Naive thymus-derived CD4-positive, alpha-beta T cell (primary cell): ENCODE data around the gene PDE8A. TPM values are rescaled to one million over a fixed set of nuclear protein-coding genes. Genes with fewer than 3 reads are reported as not detected.
A peak's percentile ranks its signal among the peaks of the same experiment; 100 is the strongest.

Source experiments
- ATAC-seq: fragments of 150-1000 bp; cut with Tn5 transposase; 2 replicates; pipeline ENCODE4 v1.10.0; 2021; ENCODE audit warnings: mild to moderate bottlenecking, moderate library complexity
- CTCF ChIA-PET: fragments of 350-600 bp; sonication (Branson Sonifier 250); formaldehyde crosslinking; loops from one replicate; lab custom pipeline; 2021; ENCODE audit warnings: antibody characterized with exemption; lab: Charles Lee
- POLR2A ChIA-PET: fragments of 350-600 bp; sonication (Branson Sonifier 250); formaldehyde crosslinking; loops from one replicate; lab custom pipeline; 2021; ENCODE audit warnings: antibody characterized with exemption, inconsistent platforms; lab: Charles Lee
- DNase-seq, 9 donors: peaks; one replicate each; pipeline versions ENCODE4 v3.0.0 to v3.0.0-alpha.2; 2020 to 2022; ENCODE audit warnings: mixed read lengths in 1 of 9
- H3K27ac ChIP-seq: one replicate; pipeline ENCODE4 v1.7.0; 2013; ENCODE audit warnings: mild to moderate bottlenecking, low read depth, low read length, moderate library complexity
- H3K27me3 ChIP-seq, 2 donors: one replicate each; pipeline ENCODE4 v1.7.0; 2013; ENCODE audit warnings: low read length in 2 of 2, mild to moderate bottlenecking in 2 of 2, moderate library complexity in 2 of 2; ENCODE audit not compliant: control insufficient read depth in 2 of 2, insufficient read depth in 2 of 2
- H3K36me3 ChIP-seq, 3 experiments: 1 replicate in 2 of 3; 2 replicates in 1 of 3; pipeline ENCODE4 v1.7.0; 2013; ENCODE audit warnings: low read length in 3 of 3, mild to moderate bottlenecking in 3 of 3, moderate library complexity in 1 of 3; ENCODE audit not compliant: insufficient read depth in 3 of 3, control insufficient read depth in 2 of 3
- H3K4me1 ChIP-seq, 2 donors: one replicate each; pipeline ENCODE4 v1.7.0; 2013; ENCODE audit warnings: low read length in 2 of 2, mild to moderate bottlenecking in 2 of 2, moderate library complexity in 1 of 2; ENCODE audit not compliant: control insufficient read depth in 2 of 2, insufficient read depth in 2 of 2
- H3K4me3 ChIP-seq: 2 replicates; pipeline ENCODE4 v1.7.0; 2013; ENCODE audit warnings: mild to moderate bottlenecking, low read length
- H3K9me3 ChIP-seq, 3 experiments: 1 replicate in 2 of 3; 2 replicates in 1 of 3; pipeline ENCODE4 v1.7.0; 2013; ENCODE audit warnings: low read length in 3 of 3; ENCODE audit not compliant: control insufficient read depth in 2 of 3
- H3K27ac Mint-ChIP-seq, 9 donors: one replicate each; pipeline ENCODE4 v1.8.0; 2020 to 2022; ENCODE audit warnings: mixed read lengths in 9 of 9, mild to moderate bottlenecking in 8 of 9, moderate library complexity in 5 of 9, inconsistent platforms in 2 of 9
- H3K27me3 Mint-ChIP-seq, 5 donors: one replicate each; pipeline ENCODE4 v1.8.0; 2021 to 2022; ENCODE audit warnings: mixed read lengths in 5 of 5, mild to moderate bottlenecking in 1 of 5
- H3K36me3 Mint-ChIP-seq, 5 donors: one replicate each; pipeline ENCODE4 v1.8.0; 2020 to 2022; ENCODE audit warnings: mixed read lengths in 5 of 5, mild to moderate bottlenecking in 3 of 5, inconsistent platforms in 1 of 5
- H3K4me1 Mint-ChIP-seq, 7 donors: one replicate each; pipeline ENCODE4 v1.8.0; 2020 to 2022; ENCODE audit warnings: mixed read lengths in 7 of 7, mild to moderate bottlenecking in 3 of 7, inconsistent platforms in 1 of 7
- H3K4me3 Mint-ChIP-seq, 10 donors: one replicate each; pipeline ENCODE4 v1.8.0; 2020 to 2022; ENCODE audit warnings: mild to moderate bottlenecking in 10 of 10, mixed read lengths in 10 of 10, moderate library complexity in 6 of 10, inconsistent platforms in 2 of 10
- H3K9me3 Mint-ChIP-seq, 11 donors: one replicate each; pipeline ENCODE4 v1.8.0; 2020 to 2022; ENCODE audit warnings: mixed read lengths in 11 of 11, mild to moderate bottlenecking in 4 of 11, inconsistent platforms in 1 of 11, moderate library complexity in 1 of 11
- intact Hi-C, 2 donors: fragments of 100-400 bp; cut with micrococcal nuclease; formaldehyde crosslinking; loops; one replicate each; pipeline ENCODE4 v1.15.1; 2023
- polyA plus RNA-seq, 2 donors: library from polyadenylated mRNA; unstranded; fragments of 300-500 nt; fragmentation: Illumina TruSeq; gene quantifications; one replicate each; pipeline ENCODE4 v1.2.3, GENCODE V29; 2021
- total RNA-seq, 6 experiments: library from RNA in 5 of 6; stranded (reverse) in 5 of 6; gene quantifications; 1 replicate in 5 of 6; 2 replicates in 1 of 6; pipeline ENCODE4 v1.2.3 and lab custom pipeline; 2021 to 2026

PDE8A gene
- total and polyA plus RNA-seq, 7 experiments from 2014 or later: 1.7 to 43.3 (median 31.9) TPM

DNA sequence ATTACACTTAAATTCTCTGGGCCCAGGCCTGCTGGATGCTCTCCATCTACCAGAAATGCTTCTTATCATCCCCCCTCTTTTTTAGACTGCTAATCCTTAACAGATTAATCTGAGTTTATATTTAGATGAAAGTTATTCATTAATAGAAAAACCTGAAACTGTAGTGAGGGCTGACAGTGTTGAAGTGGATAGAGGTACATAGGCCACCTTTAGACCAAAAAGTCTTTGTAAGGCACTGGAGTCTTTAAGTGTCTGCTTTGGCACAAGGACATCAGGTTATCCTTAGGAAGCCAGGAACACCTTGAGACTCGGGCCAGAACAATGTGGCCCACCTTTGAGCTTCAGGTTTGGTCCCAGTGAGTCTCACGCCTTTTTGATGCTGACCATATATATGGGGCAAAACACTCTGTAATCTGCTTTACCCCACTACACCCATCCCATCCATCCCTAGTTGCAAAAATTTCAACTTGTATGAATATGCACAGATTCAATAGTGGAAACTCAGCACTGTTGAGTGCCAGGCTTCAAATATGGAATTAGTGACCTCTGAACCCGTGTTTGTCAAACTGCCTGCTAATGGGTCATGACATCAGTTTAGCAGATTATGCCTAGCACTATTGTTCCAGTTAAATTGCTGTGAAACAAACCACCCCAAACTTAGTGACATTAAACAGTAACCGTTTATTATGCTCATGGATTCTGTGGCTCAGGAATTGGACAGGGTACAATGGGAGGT is 44.0 kb downstream of the PDE8A start:
- CTCF ChIA-PET: no interaction called here
- H3K4me1 ChIP-seq: peaks cover 15 to 18% of the 10 kb centered on the region in 2 donors

DNA sequence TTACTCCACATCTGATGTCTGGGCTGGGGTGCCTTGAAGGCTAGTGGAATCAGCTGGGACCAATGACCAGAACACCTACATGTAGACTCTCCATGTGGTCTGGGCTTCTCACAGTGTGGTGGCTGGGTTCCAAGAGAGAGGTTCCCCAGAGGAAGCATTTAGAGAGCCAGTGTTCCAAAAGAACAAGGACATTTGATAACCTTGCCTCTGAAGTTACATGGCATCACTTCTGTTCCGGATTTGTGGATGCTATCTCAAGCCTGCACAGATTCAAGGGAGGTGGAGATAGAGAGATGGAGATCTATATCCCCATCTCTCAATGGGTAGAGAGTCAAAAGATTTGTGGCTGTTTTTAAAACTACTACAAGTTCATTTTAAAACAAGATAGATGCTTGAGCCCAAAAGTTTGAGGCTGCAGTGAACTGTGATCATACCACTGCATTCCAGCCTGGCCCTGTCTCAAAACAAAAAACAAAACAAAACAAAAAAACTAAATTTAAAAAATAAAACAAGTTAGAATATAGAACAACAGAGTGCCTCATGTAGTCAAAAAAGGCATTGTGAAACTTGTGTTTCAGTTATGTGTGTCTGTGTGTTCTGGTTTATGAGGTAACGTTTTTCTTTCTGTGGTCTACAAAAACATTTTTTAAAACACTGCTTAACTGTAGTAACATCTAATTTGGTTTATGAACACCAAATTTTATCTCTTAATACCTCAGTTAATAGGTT is 44.8 kb downstream of the PDE8A start:
- Mint-ChIP-seq H3K36me3 (peaks cover 0 to 2% (median 0%) of the 10 kb centered on the region in 5 donors), H3K27me3 (no peaks in the 10 kb centered on the region), H3K27ac (peak overlapping the region in 1 of 9 donors; percentile 34), H3K4me1 (peaks cover 44 to 90% (median 71%) of the 10 kb centered on the region in 7 donors), H3K9me3 (peaks cover 0 to 2% (median 0%) of the 10 kb centered on the region in 11 donors), H3K4me3 (peak overlapping the region in 1 of 10 donors; percentile 16)
- ATAC-seq: no peak
- H3K9me3 ChIP-seq: no peaks in the 10 kb centered on the region
- H3K27me3 ChIP-seq: no peaks in the 10 kb centered on the region
- intact Hi-C loops: no loop called here
- H3K4me3 ChIP-seq: no peak overlapping the region
- peaks cover 19% of the 10 kb centered on the region in 2 donors for H3K4me1 ChIP-seq
- H3K27ac ChIP-seq: no peak overlapping the region
- ChIA-PET POLR2A (no interaction called here), CTCF (no interaction called here)
- no peaks in the 10 kb centered on the region for H3K36me3 ChIP-seq
- DNase-seq: no peak

More for the DNA sequence above, 44.0 kb downstream of the PDE8A start:
- Mint-ChIP-seq H3K9me3 (peaks cover 0 to 2% (median 0%) of the 10 kb centered on the region in 11 donors), H3K4me3 (no peak overlapping the region), H3K27ac (no peak overlapping the region), H3K27me3 (no peaks in the 10 kb centered on the region), H3K36me3 (peaks cover 0 to 2% (median 0%) of the 10 kb centered on the region in 5 donors), H3K4me1 (peaks cover 39 to 89% (median 67%) of the 10 kb centered on the region in 7 donors)
- Histone ChIP-seq H3K9me3 (no peaks in the 10 kb centered on the region), H3K36me3 (no peaks in the 10 kb centered on the region), H3K27me3 (no peaks in the 10 kb centered on the region), H3K27ac (no peak overlapping the region), H3K4me3 (no peak overlapping the region)
- no peak for ATAC-seq
- no peak for DNase-seq
- intact Hi-C loops: no loop called here
- POLR2A ChIA-PET: no interaction called here

DNA sequence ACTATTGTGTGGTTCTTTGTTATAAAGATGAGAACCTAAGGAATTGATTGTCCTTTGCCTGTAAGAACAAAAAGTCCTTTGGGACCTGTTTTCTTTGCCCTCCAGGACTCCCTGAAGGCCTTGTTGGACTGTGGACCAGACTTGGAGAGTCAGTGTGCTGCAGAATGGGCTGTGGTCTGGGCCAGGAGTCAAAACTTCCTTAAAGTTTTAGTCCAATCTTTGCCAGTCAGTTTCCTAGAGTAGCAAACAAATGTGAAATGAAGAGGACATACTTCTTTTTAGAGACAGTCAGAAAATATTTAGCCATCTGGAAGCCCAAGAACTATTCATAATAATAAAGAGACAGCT is 45.4 kb downstream of the PDE8A start:
- no peaks in the 10 kb centered on the region for H3K36me3 ChIP-seq
- no peak overlapping the region for H3K27ac ChIP-seq
- Mint-ChIP-seq H3K4me1 (peaks cover 48 to 90% (median 77%) of the 10 kb centered on the region in 7 donors), H3K27ac (no peak overlapping the region), H3K4me3 (peak overlapping the region in 1 of 10 donors; percentile 3), H3K27me3 (no peaks in the 10 kb centered on the region), H3K36me3 (peaks cover 0 to 2% (median 0%) of the 10 kb centered on the region in 5 donors), H3K9me3 (peaks cover 0 to 2% (median 0%) of the 10 kb centered on the region in 11 donors)
- ChIA-PET POLR2A (no interaction called here), CTCF (no interaction called here)
- H3K27me3 ChIP-seq: no peaks in the 10 kb centered on the region
- no peak for DNase-seq
- H3K9me3 ChIP-seq: no peaks in the 10 kb centered on the region
- intact Hi-C loops: no loop called here
- no peak for ATAC-seq
- no peak overlapping the region for H3K4me3 ChIP-seq
- peaks cover 19 to 25% of the 10 kb centered on the region in 2 donors for H3K4me1 ChIP-seq

DNA sequence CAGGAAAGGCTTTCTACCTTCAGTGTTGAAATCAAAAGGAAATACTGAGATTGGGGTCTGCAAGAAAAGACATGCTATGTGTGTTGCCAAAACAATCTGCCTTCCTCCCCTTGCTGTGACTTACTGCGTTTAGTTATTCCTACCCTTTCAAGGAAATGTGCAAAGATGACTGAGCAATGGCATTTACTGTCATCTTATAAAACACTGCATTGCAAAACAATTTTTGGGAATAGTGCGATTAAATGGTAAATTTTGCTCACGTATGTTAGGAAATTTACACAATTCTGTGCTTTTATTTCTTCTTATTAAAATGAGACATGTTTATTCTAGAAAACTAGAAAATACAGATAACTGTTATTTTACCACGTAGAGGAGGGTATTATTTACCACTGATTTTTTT is 45.8 kb downstream of the PDE8A start:
- CTCF ChIA-PET: no interaction called here
- intact Hi-C loops: no loop called here
- no peak for ATAC-seq
- no peak overlapping the region for H3K27ac ChIP-seq
- no peaks in the 10 kb centered on the region for H3K27me3 ChIP-seq
- H3K4me1 ChIP-seq: peaks cover 19 to 29% of the 10 kb centered on the region in 2 donors
- Mint-ChIP-seq H3K4me3 (no peak overlapping the region), H3K27me3 (no peaks in the 10 kb centered on the region), H3K36me3 (peaks cover 0 to 2% (median 0%) of the 10 kb centered on the region in 5 donors), H3K27ac (no peak overlapping the region), H3K4me1 (peaks cover 50 to 91% (median 79%) of the 10 kb centered on the region in 7 donors), H3K9me3 (peaks cover 0 to 2% (median 0%) of the 10 kb centered on the region in 11 donors)
- no peak for DNase-seq
- no peak overlapping the region for H3K4me3 ChIP-seq
- no peaks in the 10 kb centered on the region for H3K9me3 ChIP-seq
- POLR2A ChIA-PET: no interaction called here
- H3K36me3 ChIP-seq: no peaks in the 10 kb centered on the region

DNA sequence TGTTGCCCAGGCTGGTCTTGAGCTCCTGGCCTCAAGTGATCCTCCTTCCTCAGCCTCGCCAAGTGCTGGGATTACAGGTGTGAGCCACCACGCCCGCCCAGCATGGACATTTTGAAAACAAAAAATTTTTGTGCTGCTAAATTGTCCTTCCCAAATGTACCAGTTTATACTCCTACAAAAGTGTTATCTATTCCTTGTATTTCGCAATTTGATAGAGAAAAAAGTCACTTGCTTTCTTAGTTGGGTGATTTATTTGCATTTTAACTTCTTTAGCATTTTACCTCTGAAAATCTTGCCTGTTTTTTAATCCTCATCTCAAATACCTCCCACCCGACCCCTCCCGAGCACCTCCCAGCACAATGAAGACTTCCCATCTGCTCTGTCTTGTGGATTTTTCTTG is 46.8 kb downstream of the PDE8A start:
- no peak overlapping the region for H3K4me3 ChIP-seq
- H3K36me3 ChIP-seq: no peaks in the 10 kb centered on the region
- ChIA-PET POLR2A (no interaction called here), CTCF (no interaction called here)
- ATAC-seq (no peak), DNase-seq (no peak)
- Mint-ChIP-seq H3K27ac (peak overlapping the region in 2 of 9 donors; percentile 4 to 79), H3K36me3 (peaks cover 0 to 2% (median 0%) of the 10 kb centered on the region in 5 donors), H3K4me3 (no peak overlapping the region), H3K27me3 (no peaks in the 10 kb centered on the region), H3K9me3 (peaks cover 0 to 2% (median 0%) of the 10 kb centered on the region in 11 donors), H3K4me1 (peaks cover 52 to 89% (median 77%) of the 10 kb centered on the region in 7 donors)
- H3K4me1 ChIP-seq: peaks cover 19 to 29% of the 10 kb centered on the region in 2 donors
- intact Hi-C loops: no loop called here
- no peak overlapping the region for H3K27ac ChIP-seq
- no peaks in the 10 kb centered on the region for H3K27me3 ChIP-seq
- H3K9me3 ChIP-seq: no peaks in the 10 kb centered on the region

DNA sequence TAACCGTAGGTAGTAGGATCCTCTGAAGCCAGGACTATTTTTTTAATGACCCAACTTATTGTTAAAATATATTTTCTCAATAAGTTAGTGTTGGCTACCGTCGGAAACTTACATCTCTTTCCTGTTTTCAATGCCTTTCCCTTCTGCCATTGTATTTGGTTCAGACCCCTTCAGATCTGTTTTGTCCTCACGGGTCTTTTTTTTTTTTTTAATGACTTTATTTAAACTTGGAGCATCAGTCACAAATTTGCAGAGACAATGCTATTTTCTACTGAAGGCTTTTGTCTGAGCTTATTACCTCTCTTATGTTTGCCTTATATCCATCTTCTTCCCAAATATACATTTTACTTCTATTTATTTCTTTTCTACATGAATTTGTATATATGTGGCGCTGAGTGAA is 47.6 kb downstream of the PDE8A start:
- H3K4me3 Mint-ChIP-seq: peak overlapping the region in 1 of 10 donors; percentile 14
- Histone ChIP-seq H3K4me1 (peaks cover 16 to 29% of the 10 kb centered on the region in 2 donors), H3K9me3 (no peaks in the 10 kb centered on the region), H3K27me3 (no peaks in the 10 kb centered on the region), H3K4me3 (no peak overlapping the region), H3K27ac (no peak overlapping the region), H3K36me3 (no peaks in the 10 kb centered on the region)
- DNase-seq (no peak), ATAC-seq (no peak)
- CTCF ChIA-PET: interaction anchor here (1.2 kb wide), 1 partner anchor 101 kb away, joined by 3 read pairs; no protein-coding TSS in a partner anchor
- H3K27ac Mint-ChIP-seq: peak overlapping the region in 3 of 9 donors; percentile 13 to 79 (median 49)
- POLR2A ChIA-PET: no interaction called here
- H3K36me3 Mint-ChIP-seq: peaks cover 0 to 2% (median 0%) of the 10 kb centered on the region in 5 donors
- peaks cover 49 to 81% (median 70%) of the 10 kb centered on the region in 7 donors for H3K4me1 Mint-ChIP-seq
- intact Hi-C loops: no loop called here
- H3K27me3 Mint-ChIP-seq: no peaks in the 10 kb centered on the region
- no peaks in the 10 kb centered on the region for H3K9me3 Mint-ChIP-seq
